HG03108 (cell line): Measurements from ENCODE around the gene CFAP107.
"Not testable (repeated sequence)": the region's sequence is repeated elsewhere in the genome, so short reads cannot be mapped to it uniquely, and the experiment has no call there.

Experiments
- ATAC-seq: cut with Tn5 transposase; IDR thresholded peaks from one replicate; pipeline ENCODE4 v1.9.1; 2021; ENCODE audit warnings: moderate library complexity; ENCODE audit not compliant: unreplicated experiment

CFAP107 gene

GRCh38 chr1:12776801-12777557 lies 31.0 kb downstream of the CFAP107 start:
- ATAC-seq = no peak

- ATAC-seq = no peak
Measured at GRCh38 chr1:12778061-12778460, 32.1 kb downstream of the CFAP107 start.

GRCh38 chr1:12778907-12779306 lies 32.9 kb downstream of the CFAP107 start:
- ATAC-seq = no peak

- not testable (repeated sequence) for ATAC-seq
Measured at GRCh38 chr1:12781488-12781887, 35.5 kb downstream of the CFAP107 start.

GRCh38 chr1:12783783-12784182 lies 37.8 kb downstream of the CFAP107 start:
- not testable (repeated sequence) for ATAC-seq

GRCh38 chr1:12784729-12785128 lies 38.7 kb downstream of the CFAP107 start:
- ATAC-seq = not testable (repeated sequence)

GRCh38 chr1:12791097-12791496 lies 45.1 kb downstream of the CFAP107 start, which contains the start of gene PRAMEF1:
Gene PRAMEF1 (plus strand): TSS chr1:12791397. CDS start chr1:12793228, 1,831 bp downstream.
- not testable (repeated sequence) for ATAC-seq

- ATAC-seq = no peak
Measured at GRCh38 chr1:12798911-12799310, 52.9 kb downstream of the CFAP107 start.

- no peak for ATAC-seq
Measured at GRCh38 chr1:12799730-12800129, 53.7 kb downstream of the CFAP107 start.

- ATAC-seq = no peak
Measured at GRCh38 chr1:12809933-12810332, 63.9 kb downstream of the CFAP107 start.

GRCh38 chr1:12810691-12811408 lies 64.8 kb downstream of the CFAP107 start:
- ATAC-seq = no peak

GRCh38 chr1:12811409-12811784 lies 65.4 kb downstream of the CFAP107 start:
- ATAC-seq = no peak
